GM10248 (cell line): Measurements from ENCODE around the gene OGFR.
"Not testable (repeated sequence)": the region's sequence is repeated elsewhere in the genome, so short reads cannot be mapped to it uniquely, and the experiment has no call there.

Experiments used
- CTCF ChIA-PET: fragments of 300-600 bp; sonication (Branson Sonifier 250); formaldehyde crosslinking; extraction: SDS; loops from one replicate; lab custom pipeline; 2021; ENCODE audit warnings: antibody characterized with exemption; lab: Yijun Ruan, JAX
- POLR2A ChIA-PET: fragments of 350-650 bp; sonication (Branson Sonifier 250); formaldehyde crosslinking; extraction: SDS; loops from one replicate; lab custom pipeline; 2020; ENCODE audit warnings: antibody characterized with exemption; lab: Yijun Ruan, JAX
- DNase-seq: peaks from one replicate; pipeline ENCODE4 v3.0.0; 2012; ENCODE audit errors: extremely low spot score
- TF ChIP-seq, protein P1 (sequence below): IDR thresholded peaks from 2 replicates; pipeline ENCODE4 v1.5.1; 2012; ENCODE audit warnings: mild to moderate bottlenecking, low read depth; ENCODE audit errors: extremely low read depth, missing control alignments, control extremely low read depth

OGFR gene

DNA sequence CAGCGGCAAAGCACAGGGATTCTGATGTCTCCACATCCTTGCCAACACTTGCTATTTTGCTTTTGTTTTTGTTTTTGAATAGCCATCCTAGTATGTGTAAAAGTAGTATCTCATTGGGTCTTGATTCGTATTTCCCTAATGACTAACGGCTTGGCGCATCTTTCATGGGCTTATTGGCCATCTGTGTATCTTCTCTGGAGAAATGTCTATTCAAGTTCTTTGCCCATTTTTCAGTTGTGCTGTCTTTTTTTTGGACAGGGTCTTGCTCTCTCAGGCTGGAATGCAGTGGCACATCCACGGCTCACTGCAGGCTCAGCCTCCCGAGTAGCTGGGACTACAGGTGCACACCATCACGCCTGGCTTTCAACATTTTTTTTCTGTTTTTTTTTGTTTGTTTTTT, 39.5 kb downstream of the OGFR start:
- ChIA-PET CTCF (interaction anchor here (1.2 kb wide), 1 partner anchor 10 kb away, joined by 5 read pairs; no protein-coding TSS in a partner anchor), POLR2A (interaction anchor here (0.7 kb wide), 1 partner anchor 790 kb away, joined by 3 read pairs; no protein-coding TSS in a partner anchor)
- TF ChIP-seq, protein P1, sequence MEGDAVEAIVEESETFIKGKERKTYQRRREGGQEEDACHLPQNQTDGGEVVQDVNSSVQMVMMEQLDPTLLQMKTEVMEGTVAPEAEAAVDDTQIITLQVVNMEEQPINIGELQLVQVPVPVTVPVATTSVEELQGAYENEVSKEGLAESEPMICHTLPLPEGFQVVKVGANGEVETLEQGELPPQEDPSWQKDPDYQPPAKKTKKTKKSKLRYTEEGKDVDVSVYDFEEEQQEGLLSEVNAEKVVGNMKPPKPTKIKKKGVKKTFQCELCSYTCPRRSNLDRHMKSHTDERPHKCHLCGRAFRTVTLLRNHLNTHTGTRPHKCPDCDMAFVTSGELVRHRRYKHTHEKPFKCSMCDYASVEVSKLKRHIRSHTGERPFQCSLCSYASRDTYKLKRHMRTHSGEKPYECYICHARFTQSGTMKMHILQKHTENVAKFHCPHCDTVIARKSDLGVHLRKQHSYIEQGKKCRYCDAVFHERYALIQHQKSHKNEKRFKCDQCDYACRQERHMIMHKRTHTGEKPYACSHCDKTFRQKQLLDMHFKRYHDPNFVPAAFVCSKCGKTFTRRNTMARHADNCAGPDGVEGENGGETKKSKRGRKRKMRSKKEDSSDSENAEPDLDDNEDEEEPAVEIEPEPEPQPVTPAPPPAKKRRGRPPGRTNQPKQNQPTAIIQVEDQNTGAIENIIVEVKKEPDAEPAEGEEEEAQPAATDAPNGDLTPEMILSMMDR, result no peak
- DNase-seq, result no peak

DNA sequence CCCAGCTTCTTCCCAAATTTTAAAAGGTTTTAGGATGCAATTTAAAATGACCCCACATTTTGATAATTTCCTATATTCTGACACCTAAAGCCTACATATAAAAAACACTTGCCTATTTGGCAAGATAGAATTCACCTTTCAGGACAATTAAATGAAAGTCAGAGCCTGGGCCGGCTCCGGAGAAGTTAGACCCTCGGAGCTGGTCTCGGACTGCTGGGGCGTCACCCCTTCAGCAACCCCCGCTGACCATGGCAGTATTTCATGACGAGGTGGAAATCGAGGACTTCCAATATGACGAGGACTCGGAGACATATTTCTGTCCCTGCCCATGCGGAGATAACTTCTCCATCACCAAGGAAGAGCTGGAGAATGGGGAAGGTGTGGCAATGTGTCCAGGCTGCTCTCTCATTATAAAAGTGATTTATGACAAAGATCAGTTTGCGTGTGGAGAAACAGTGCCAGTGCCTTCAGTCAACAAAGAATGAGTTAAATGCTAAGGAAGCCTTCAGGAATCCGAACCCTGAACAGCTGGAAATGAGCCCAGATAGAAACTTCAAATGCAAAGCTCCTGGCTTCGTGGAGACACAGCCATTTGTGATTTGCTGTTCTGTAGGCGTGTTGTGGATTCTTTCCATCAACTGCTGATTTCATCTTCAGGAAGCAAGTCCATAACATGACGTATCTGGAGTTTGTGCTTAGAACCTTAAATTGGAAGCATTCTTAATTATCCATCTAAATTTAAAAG, 41.0 kb downstream of the OGFR start:
- CTCF ChIA-PET, result interaction anchor here (1.2 to 2.2 kb wide), 5 partner anchors 9 to 23 kb away, joined by 3 to 6 read pairs (median 5); no protein-coding TSS in a partner anchor
- no peak for DNase-seq
- POLR2A ChIA-PET, result no interaction called here
- TF ChIP-seq, protein P1, result no peak

DNA sequence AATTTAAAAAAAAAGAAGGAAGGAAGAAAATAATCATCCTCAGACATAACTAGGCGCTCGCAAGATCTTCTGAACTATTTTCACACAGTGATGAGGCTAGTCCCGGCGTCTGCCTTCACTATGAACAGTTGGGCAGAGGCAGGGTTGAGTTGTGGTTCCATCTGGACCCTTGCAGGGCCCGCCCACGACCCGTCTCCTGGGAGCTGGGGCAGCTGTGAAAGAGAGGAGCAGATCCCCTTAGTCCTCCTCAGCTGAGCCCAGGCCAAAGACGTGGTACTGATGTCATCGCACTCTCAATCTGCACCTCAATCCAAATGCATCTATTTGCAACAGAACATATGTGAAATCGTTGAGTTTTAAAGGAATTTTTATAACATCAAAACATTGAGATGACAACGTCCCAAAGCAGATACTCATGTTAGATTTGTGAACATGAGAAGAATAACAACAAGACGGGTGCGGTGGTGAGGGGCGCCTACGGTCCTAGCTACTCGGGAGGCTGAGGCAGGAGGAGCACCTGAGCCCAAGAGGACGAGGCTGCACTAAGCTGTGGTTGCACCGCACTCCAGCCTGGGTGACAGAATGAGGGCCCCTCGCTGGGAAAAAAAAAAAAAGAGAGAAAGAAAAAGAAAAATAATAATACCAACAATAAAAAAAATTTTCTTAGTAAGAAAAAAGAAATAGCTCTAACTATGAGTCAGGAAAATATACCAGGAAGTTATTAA, 41.7 kb downstream of the OGFR start:
- TF ChIP-seq, protein P1, result no peak
- CTCF ChIA-PET, result interaction anchor here (0.6 to 2.2 kb wide), 7 partner anchors 10 to 409 kb away, joined by 3 to 6 read pairs (median 5); partner anchors contain the start of gene TCFL5
- POLR2A ChIA-PET, result no interaction called here
- DNase-seq, result no peak

DNA sequence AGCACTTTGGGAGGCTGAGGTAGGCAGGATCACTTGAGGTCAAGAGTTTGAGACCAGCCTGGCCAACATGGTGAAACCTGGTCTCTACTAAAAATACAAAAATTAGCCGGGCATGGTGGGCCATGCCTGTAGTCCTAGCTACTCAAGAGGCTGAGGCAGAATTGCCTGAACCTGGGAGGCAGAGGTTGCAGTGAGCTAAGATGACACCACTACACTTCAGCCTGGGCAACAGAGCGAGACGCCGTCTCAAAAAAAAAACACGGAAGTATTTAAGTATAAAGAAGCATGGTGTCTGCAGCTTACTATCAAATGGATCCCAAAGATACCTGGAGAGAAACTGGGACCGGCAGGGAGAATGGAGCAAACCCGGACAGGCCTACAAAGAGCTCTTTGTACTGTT, 44.3 kb downstream of the OGFR start:
- DNase-seq, result not testable (repeated sequence)
- POLR2A ChIA-PET, result interaction anchor here (0.8 kb wide), 1 partner anchor 8 kb away, joined by 3 read pairs; no protein-coding TSS in a partner anchor
- CTCF ChIA-PET, result interaction anchor here (1.0 to 1.3 kb wide), 4 partner anchors 11 to 349 kb away, joined by 3 to 5 read pairs (median 4); no protein-coding TSS in a partner anchor

DNA sequence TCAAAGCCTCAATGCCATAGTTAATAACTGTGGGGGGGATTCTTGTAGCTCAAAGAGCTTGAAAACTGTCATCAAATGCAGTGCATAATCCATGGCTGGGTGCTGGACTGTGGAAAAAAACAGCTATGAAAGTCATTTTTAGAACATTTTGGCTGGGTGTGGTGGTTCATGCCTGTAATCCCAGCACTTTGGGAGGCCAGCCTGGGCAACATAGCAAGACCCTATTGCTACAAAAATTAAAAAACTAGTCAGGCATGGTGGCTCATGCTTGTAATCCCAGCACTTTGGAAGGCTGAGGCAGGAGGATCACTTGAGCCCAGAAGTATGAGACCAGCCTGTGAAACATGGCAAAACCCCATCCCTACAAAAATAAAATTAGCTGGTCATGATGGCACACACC, 44.8 kb downstream of the OGFR start:
- TF ChIP-seq, protein P1, result no peak
- POLR2A ChIA-PET, result no interaction called here
- DNase-seq, result no peak
- CTCF ChIA-PET, result interaction anchor here (0.9 to 1.3 kb wide), 5 partner anchors 9 to 350 kb away, joined by 3 to 5 read pairs (median 4); no protein-coding TSS in a partner anchor

DNA sequence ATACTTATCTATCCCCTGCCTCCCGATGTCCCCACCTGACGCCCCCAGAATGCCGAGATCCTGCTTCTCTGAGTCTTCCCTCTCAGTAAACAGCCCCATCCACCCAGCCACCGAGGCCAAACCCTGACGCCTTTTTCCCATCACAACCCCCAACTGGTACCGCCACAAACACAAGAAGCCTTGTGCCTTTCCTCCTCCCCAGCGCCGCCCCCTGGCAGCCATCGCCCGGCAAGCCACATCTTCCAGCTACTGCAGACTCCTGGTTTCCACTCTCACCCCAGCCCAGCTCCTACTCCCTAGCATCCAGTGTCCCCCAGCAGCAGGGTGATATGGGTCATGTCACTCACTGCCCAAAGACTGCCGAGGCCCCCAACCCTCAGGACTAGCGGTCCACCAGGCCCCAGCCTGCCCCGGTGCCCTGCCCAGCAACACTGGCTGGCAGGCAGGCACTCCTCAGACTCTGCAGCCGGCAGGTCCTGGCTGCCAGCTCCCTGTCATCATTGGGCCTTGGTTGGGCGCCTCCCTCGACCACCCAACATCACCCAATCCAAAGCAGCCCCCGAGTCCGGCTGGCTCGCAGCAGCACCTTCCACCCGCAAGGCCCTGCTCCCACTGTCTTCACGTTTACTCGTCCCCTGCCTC, 45.8 kb downstream of the OGFR start:
- DNase-seq, result no peak
- TF ChIP-seq, protein P1, result no peak
- ChIA-PET POLR2A (no interaction called here), CTCF (interaction anchor here (1.5 kb wide), 1 partner anchor 8 kb away, joined by 4 read pairs; no protein-coding TSS in a partner anchor)
